ENCODE results near the gene HNRNPDL. TPM values are rescaled to one million over a fixed set of nuclear protein-coding genes. Genes with fewer than 3 reads are reported as not detected.
A peak's percentile ranks its signal among the peaks of the same experiment; 100 is the strongest.

The HNRNPDL gene
- 414 and 452 TPM in 2 replicates for total RNA-seq (2016; rRNA removed; fragmentation: Illumina TruSeq; extraction: Trizol)
- total RNA-seq (2016; cell fraction: cytosol; rRNA removed; fragmentation: Illumina TruSeq; extraction: Trizol; ENCODE audit: low read depth) = 143 and 144 TPM in 2 replicates
- total RNA-seq (2016; cell fraction: insoluble cytoplasmic fraction; rRNA removed; fragmentation: Illumina TruSeq; extraction: Trizol) = 427 and 432 TPM in 2 replicates
- 232 and 236 TPM in 2 replicates for total RNA-seq (2016; cell fraction: membrane; rRNA removed; fragmentation: Illumina TruSeq; extraction: Trizol)
- total RNA-seq (2016; cell fraction: nucleus; rRNA removed; fragmentation: Illumina TruSeq; extraction: Trizol) = 243 and 271 TPM in 2 replicates
- 139 and 167 TPM in 2 replicates for polyA plus RNA-seq (2011; rRNA removed)
- polyA plus RNA-seq (2011; cell fraction: cytosol; rRNA removed) = 73.1 and 91.3 TPM in 2 replicates
- 345 and 410 TPM in 2 replicates for polyA plus RNA-seq (2011; cell fraction: nucleus; rRNA removed)
- 216 and 256 TPM in 2 replicates for polyA plus RNA-seq (2012)
- 139 and 159 TPM in 2 replicates for polyA plus RNA-seq (2016; cell fraction: cytosol; fragmentation: Illumina TruSeq; extraction: Trizol; ENCODE audit: low read depth)
- 561 and 571 TPM in 2 replicates for polyA plus RNA-seq (2016; cell fraction: insoluble cytoplasmic fraction; fragmentation: Illumina TruSeq; extraction: Trizol; ENCODE audit: low read depth)
- polyA plus RNA-seq (2016; cell fraction: membrane; fragmentation: Illumina TruSeq; extraction: Trizol; ENCODE audit: low read depth) = 206 and 210 TPM in 2 replicates
- 560 and 581 TPM in 2 replicates for polyA plus RNA-seq (2016; cell fraction: nucleus; fragmentation: Illumina TruSeq; extraction: Trizol; ENCODE audit: insufficient read depth, low read depth)
- 13.6 and 13.9 TPM in 2 replicates for polyA minus RNA-seq (2011; rRNA and poly(A)+ RNA removed; ENCODE audit: low replicate concordance)
- polyA minus RNA-seq (2011; cell fraction: cytosol; rRNA and poly(A)+ RNA removed) = 39.4 and 44.4 TPM in 2 replicates
- 222 and 229 TPM in 2 replicates for polyA minus RNA-seq (2011; cell fraction: nucleus; rRNA and poly(A)+ RNA removed)
- percentile 100 among the genes with signal in this experiment for Bru-seq, nascent RNA
- BruChase-seq, experiment 1, labeled RNA remaining after a 6-hour chase = percentile 100 among the genes with signal in this experiment
- BruChase-seq, experiment 2, labeled RNA remaining after a 2-hour chase = percentile 100 among the genes with signal in this experiment
- long read RNA-seq, experiment 1, transcript HNRNPDL-201 (8 exons, 3,781 nt) = major isoform, 281 of 357 reads
- long read RNA-seq, experiment 1, transcript HNRNPDL-204 (7 exons, 2,404 nt) = minor isoform, 13 of 357 reads
- long read RNA-seq, experiment 1, transcript HNRNPDL-202 (9 exons, 1,402 nt) = minor isoform, 22 of 357 reads
- long read RNA-seq, experiment 1, partial matches to known transcripts = 27 of 357 reads
- long read RNA-seq, experiment 1, other reads (novel, unspliced or antisense) = 12 of 357 reads
- long read RNA-seq, experiment 2, transcript HNRNPDL-201 (8 exons, 3,781 nt) = major isoform, 107 of 250 reads
- long read RNA-seq, experiment 2, transcript HNRNPDL-202 (9 exons, 1,402 nt) = minor isoform, 45 of 250 reads
- long read RNA-seq, experiment 2, partial matches to known transcripts = 44 of 250 reads
- long read RNA-seq, experiment 2, other reads (novel, unspliced or antisense) = 52 of 250 reads

- Histone ChIP-seq H3K27ac (ENCODE audit: extremely low read length, insufficient read depth, low read length) (peak within 1 kb of the TSS; percentile 100), H3K4me3 (replicated peaks in 1 of 3; ENCODE audit: insufficient read depth in 1 of 3, low read depth in 2 of 3, low read length in 3 of 3) (peak within 1 kb of the TSS; percentile 79 to 99 (median 97)), H3K27me3 (ENCODE audit: control insufficient read depth in 1 of 2, insufficient read depth in 2 of 2, low read length in 2 of 2) (no peaks in the 10 kb centered on the region; a peak in 1 of 5 replicates), H3K79me2 (ENCODE audit: insufficient read depth, low read length) (peaks cover 85% of the 10 kb centered on the region), H3K9me3 (ENCODE audit: low read length) (no peaks in the 10 kb centered on the region), H3K4me2 (ENCODE audit: low read depth, low read length) (peak within 1 kb of the TSS; percentile 94), H2AFZ (ENCODE audit: low read length) (no peak within 1 kb of the TSS), H4K20me1 (ENCODE audit: insufficient read depth, low read length) (peaks cover 44% of the 10 kb centered on the region), H3K36me3 (replicated peaks in 1 of 2; ENCODE audit: control insufficient read depth in 1 of 2, insufficient read depth in 2 of 2, low read length in 2 of 2) (peaks cover 2 to 27% of the 10 kb centered on the region in 2 experiments; a peak in 4 of 5 replicates), H3K9ac (ENCODE audit: insufficient read depth, low read depth, low read length) (peak within 1 kb of the TSS; percentile 99), H3K4me1 (ENCODE audit: insufficient read depth, low read length) (peaks cover 59% of the 10 kb centered on the region)
- ATAC-seq (peak; percentile 85), FAIRE-seq (peak; percentile 30), DNase-seq (ENCODE audit: low spot score) (peak; percentile 96)
- in situ Hi-C loops (cut with HindIII; ENCODE audit: extremely low pct_ligation_motif_present, low pct_unique_long_range_greater_than_20kb) = no loop called here
- no TSS peak for BruUV-seq (replicated peaks)
- CTCF ChIA-PET (ENCODE audit: low intra/inter-chr PET ratio, low total read pairs) = no interaction called here
- 0% methylated on average over 20 of the region's 83 CpGs for WGBS (ENCODE audit: low lambda C conversion rate)
- POLR2A ChIA-PET = interaction anchor here (0.6 to 3.4 kb wide), 4 partner anchors 14 to 1101 kb away, joined by 3 to 52 read pairs (median 9); partner anchors contain the start of gene HNRNPD
- intact Hi-C loops (cut with micrococcal nuclease; ENCODE audit: unreplicated experiment) = loop anchor here (10.0 kb wide), 1 partner anchor 146 kb away; no protein-coding TSS in a partner anchor
- peak; percentile 75; the same call in 1 of the 2 replicates for TF ChIP-seq ERF (CRISPR knock-in tag; IDR thresholded peaks at IDR 0.05)
- TF ChIP-seq POLR2A (IDR thresholded peaks at IDR 0.05; ENCODE audit: insufficient read depth in 1 of 2, low read depth in 2 of 2, low read length in 2 of 2) = peak in 1 of 2 experiments; percentile 67; a peak in 1 of 4 replicates
- TF ChIP-seq ZBTB4 (CRISPR knock-in tag; IDR thresholded peaks at IDR 0.05; ENCODE audit: borderline replicate concordance) = no peak
- no peak for TF ChIP-seq MAF1 (CRISPR knock-in tag; IDR thresholded peaks at IDR 0.05; ENCODE audit: borderline replicate concordance)
- TF ChIP-seq KLF11 (CRISPR knock-in tag; IDR thresholded peaks at IDR 0.05) = peak; percentile 61; the same call in 1 of the 2 replicates
- peak; percentile 70 for TF ChIP-seq ZNF570 (CRISPR knock-in tag; IDR thresholded peaks at IDR 0.05; ENCODE audit: borderline replicate concordance)
- peak; percentile 92 for TF ChIP-seq ZFP90 (CRISPR knock-in tag; IDR thresholded peaks at IDR 0.05; ENCODE audit: borderline replicate concordance)
- peak; percentile 61 for TF ChIP-seq ZHX1 (CRISPR knock-in tag; IDR thresholded peaks at IDR 0.05; ENCODE audit: low read depth)
These were observed at the start of gene HNRNPDL, which contains the start of gene ENOPH1 for GRCh38 chr4:82430193-82430963. TSS of gene HNRNPDL (minus strand) at chr4:82430462. CDS start at chr4:82429690, 772 bp downstream. TSS of gene ENOPH1 (plus strand) at chr4:82430590. CDS start at chr4:82430830, 240 bp downstream.
